NCI-H774 (cell line): ENCODE measurements around the gene PVR.
"Not testable (repeated sequence)": the region's sequence is repeated elsewhere in the genome, so short reads cannot be mapped to it uniquely, and the experiment has no call there.

Experiments used
- DNase-seq: peaks from one replicate; lab custom pipeline; 2025; lab: John Stamatoyannopoulos, UW

PVR gene

DNA sequence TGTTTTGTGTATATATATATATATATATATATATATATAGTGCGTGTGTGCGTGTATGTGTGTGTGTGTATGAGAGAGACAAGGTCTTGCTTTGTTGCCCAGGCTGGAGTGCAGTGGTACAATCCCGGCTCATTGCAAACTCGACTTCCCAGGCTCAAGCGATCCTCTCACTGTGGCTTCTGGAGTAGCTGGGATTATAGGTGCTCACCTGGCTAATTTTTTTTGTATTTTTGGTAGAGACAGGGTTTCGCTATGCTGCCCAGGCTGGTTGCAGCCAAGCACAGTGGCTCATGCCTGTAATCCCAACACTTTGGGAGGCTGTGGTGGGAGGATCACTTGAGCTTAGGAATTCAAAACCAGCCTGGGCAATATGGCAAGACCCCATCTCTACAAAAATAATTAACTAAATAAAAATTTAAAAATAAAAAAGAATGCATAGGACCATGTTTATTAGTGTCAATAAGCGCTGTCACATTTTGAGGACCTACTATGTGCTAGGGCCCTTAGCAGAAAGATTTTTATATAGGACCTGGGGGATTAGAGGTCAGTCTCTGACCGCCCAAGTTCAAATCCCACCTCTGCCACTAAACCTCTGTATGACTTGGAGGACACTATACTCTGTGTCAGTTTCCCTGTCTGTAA lies 1.8 kb downstream of the PVR start:
- DNase-seq, result no peak

DNA sequence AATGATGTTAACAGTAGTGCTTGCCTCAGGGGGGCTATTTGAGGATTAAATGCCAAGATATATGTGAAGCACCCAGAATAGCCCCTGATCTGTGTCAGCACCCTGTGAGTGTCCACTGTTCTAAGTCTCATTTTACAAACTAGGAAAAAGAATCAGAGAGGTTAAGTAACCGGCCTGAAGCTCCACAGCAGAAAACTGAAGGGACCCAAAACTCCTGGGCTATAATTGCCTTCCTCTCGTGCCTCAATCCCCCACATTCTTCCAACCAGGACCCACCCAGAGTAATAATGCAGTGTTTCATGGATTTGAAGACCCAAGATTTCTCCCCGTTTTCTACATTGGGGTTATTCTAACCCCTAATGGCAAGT lies 2.3 kb downstream of the PVR start:
- DNase-seq, result no peak

DNA sequence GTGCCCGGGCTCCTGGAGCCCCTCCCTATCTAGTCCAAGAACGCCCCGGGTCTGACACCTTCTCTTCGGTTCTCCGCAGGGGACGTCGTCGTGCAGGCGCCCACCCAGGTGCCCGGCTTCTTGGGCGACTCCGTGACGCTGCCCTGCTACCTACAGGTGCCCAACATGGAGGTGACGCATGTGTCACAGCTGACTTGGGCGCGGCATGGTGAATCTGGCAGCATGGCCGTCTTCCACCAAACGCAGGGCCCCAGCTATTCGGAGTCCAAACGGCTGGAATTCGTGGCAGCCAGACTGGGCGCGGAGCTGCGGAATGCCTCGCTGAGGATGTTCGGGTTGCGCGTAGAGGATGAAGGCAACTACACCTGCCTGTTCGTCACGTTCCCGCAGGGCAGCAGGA lies 3.4 kb downstream of the PVR start:
- no peak for DNase-seq

DNA sequence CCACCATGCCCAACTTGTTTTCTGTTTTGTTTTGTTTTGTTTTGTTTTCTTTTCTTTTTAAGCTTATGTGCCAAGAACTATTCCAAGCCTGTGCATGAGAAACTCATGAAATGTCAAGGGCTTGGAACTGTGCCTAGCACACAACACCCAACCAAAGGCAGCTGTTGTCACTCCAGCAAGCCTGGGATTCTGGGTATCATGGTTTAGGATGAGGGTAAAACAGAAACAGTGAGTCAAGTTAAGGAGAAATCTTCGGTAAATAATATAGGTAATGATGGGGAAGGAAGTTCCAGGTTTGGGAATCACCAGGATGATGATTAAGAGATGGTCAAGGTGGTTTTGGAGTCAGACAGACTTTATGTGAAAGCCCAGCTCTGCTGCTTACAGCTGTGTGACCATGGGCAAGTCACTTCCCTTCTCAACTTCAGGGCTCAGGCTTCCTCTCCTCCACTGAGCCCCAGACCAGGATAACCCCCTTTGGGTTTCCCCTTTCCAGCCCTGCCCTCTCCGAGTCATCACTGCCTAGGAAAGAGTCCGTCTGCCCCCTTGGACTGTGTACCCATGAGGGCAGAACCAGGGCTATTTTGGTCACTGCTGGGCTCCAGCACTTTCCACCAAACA lies 5.0 kb downstream of the PVR start:
- DNase-seq, result no peak

DNA sequence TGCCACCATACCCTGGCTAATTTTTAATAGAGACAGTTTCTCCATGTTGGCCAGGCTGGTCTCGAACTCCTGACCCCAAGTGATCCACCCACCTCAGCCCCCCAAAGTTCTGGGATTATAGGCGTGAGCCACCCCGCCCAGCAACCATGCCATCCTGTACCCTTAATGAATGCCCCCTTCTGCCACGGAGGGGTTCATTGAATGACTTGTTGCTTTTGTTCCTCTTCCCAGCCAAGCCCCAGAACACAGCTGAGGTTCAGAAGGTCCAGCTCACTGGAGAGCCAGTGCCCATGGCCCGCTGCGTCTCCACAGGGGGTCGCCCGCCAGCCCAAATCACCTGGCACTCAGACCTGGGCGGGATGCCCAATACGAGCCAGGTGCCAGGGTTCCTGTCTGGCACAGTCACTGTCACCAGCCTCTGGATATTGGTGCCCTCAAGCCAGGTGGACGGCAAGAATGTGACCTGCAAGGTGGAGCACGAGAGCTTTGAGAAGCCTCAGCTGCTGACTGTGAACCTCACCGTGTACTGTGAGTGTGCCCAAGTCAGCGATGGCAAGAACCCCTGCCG lies 6.0 kb downstream of the PVR start:
- DNase-seq, result no peak

DNA sequence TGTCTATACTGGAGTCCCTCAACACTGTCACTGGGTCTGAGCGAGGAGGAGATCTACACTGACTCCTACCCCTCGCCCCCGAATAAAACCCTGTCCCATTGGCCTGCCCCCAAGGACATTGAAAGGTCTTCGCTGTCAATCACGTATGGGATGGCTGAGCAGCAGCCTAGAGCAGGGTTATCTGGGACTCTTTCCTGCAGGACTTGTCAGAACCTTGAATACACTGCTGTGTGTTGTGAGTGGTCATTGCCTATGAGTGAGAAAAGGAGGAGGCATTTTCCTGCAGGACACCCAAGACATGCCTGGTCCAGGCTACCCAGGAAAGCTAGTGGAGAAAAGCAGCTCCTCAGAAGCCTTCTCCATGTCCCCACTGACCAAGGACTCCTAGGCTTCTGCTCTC lies 9.6 kb downstream of the PVR start:
- DNase-seq, result no peak

DNA sequence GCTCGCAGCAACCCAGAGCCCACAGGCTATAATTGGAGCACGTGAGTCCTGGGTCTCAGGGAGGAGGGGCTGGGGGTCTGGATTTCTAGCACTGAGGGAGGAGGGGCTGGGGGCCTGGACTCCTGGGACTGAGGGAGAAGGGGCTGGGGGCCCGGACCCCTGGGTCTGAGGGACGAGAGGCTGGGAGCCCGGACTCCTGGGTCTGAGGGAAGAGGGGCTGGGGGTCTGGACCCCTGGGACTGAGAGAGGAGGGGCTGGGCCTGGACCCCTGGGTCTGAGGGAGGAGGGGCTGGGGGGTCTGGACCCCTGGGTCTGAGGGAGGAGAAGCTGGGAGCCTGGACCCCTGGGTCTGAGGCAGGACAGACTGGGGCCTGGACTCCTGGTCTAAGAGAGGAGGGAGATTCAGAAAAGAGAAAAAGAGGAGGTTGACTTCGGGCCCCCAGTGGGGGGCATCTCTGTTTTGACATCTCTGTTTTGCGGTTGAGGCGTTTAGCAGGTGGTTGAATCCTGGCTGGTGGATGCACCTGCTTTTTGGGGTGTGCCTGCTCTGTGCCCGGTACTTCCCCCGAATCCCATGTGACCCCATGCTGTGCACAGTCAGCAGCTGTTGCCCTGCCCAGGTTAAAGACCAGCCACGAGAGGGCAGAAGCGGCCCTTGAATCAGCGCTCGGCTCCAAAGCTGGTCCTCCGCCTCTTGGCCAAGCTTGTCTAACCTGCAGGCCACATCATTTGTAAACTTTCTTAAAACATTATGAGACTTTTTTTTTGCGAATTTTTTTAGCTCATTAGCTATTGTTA lies 10.5 kb downstream of the PVR start:
- no peak for DNase-seq

DNA sequence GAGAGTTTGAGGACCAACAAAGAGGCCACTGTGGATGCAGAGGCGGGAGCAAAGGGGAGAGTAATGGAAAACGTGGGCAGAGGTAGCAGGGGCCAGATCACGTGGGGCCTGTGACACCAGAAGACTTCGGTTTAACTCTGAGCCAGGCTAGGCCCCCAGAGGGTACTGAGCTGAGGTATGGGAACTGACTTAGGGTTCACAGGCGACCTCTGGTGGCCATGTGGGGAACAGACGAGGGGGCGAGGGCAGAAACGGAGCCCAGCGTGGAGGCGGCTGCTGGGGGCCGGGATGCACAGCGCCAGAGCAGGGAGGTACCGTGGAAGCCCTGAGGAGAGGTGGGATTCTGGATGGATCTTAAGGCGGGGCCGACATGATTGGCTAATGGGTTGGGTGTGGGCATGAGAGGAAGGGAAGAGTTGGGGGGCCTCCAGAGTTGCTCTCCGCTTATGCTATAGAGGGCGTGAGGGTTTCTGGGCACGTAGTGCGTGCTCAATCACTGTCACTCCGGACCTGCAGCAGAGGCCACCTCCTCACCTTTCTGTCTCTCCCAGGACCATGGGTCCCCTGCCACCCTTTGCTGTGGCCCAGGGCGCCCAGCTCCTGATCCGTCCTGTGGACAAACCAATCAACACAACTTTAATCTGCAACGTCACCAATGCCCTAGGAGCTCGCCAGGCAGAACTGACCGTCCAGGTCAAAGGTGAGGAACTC lies 13.7 kb downstream of the PVR start:
- DNase-seq, result peak; percentile 10

DNA sequence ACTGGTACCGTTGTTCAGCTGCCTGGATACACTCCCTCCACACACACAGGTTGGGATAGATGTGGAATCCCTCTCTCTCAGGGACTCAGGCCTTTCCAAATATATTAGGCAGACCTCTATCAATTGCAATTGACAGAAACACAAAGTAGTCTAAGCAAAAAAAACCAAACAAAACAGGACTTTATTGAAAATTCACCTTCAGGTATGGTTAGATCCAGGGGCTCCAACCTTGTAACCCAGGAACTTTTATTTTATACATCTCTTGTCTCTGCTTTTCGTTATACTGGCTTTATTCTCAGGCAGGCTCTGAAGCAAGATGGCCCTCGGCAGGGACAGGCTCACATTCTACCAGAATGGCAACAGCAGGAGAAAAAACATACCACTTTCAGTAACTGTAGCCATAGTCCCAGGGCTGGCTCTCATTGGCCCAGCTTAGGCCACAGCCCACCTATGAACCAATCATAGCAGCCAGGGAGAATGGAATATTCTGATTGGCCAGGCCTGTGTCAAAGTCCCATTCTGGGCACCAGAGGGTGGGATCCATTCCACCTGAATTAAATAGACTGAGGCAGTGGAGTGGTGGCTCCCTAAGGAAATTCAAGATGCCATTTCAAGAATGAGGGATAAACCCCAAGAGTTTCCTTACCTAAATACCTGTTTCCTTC lies 14.5 kb downstream of the PVR start:
- DNase-seq, result no peak

DNA sequence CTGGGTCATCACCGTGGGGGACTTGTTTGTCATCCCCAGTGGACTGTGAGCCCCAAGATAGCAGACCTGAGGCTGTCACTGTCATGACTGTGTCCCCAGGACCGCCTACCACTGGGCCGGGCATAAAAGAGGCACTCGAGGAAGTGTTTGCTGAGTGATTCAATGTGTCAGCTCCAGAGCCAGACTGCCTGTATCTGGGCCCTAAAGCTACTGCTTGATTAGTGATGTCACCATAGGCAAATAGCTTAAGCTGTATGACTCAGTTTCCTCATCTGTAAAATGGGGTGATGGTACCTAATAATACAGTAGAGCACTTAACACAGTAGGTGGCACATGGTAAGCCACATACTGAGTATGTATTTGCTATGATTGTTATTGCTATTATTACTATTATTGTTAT lies 16.4 kb downstream of the PVR start:
- no peak for DNase-seq

DNA sequence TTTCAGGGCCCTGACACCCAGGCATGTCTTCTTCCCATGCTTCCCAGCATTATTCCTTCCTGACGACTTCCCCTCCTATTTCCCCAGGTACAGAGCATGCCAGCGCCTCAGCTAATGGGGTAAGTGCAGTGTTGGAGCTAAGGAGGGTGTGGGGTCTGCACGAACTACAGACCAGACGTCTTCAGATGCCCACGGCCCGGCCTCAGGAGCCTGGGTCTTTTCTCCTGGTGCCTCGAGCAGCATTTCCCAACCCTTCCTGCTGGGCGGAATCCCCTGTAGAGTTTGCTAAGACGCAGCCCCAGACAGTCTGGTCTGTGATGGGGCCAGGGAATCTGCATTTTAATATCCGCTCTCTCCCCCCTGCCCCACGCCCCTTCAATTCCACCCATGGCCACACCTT lies 17.5 kb downstream of the PVR start:
- no peak for DNase-seq

DNA sequence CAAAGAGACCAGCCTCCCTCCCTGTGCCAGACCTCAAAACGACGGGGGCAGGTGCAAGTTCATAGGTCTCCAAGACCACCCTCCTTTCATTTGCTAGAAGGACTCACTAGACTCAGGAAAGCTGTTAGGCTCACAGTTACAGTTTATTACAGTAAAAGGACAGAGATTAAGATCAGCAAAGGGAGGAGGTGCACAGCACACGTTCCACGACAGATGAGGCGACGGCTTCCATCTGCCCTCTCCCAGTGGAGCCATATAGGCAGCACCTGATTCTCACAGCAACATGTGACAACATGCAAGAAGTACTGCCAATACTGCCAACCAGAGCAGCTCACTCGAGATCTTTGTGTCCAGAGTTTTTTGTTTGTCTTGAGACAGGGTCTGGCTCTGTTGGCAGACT lies 18.2 kb downstream of the PVR start:
- no peak for DNase-seq

DNA sequence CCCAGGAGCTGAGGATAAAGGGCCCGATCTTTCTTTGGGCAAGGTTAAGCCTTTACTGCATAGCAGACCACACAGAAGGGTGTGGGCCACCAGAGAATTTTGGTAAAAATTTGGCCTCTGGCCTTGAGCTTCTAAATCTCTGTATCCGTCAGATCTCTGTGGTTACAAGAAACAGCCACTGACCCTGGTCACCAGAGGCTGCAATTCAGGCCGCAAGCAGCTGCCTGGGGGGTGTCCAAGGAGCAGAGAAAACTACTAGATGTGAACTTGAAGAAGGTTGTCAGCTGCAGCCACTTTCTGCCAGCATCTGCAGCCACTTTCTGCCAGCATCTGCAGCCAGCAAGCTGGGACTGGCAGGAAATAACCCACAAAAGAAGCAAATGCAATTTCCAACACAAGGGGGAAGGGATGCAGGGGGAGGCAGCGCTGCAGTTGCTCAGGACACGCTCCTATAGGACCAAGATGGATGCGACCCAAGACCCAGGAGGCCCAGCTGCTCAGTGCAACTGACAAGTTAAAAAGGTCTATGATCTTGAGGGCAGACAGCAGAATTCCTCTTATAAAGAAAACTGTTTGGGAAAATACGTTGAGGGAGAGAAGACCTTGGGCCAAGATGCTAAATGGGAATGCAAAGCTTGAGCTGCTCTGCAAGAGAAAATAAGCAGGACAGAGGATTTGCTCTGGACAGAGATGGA lies 19.1 kb downstream of the PVR start:
- no peak for DNase-seq

DNA sequence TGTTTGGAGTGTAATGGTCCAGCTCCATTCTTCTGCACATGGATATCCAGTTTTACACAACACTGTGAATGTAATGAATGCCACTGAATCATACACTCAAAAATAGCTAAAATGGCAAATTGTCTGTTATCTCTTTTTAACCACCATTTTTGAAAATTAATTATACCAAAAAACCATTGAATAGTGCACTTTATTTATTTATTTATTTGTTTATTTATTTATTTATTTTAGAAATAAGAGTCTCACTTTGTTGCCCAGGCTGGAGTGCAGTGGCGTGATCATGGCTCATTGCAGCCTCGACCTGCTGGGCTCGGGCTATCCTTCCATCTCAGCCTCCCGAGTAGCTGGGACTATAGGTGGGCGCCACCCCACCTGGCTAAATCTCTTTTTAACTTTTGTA lies 20.3 kb downstream of the PVR start:
- DNase-seq, result no peak

DNA sequence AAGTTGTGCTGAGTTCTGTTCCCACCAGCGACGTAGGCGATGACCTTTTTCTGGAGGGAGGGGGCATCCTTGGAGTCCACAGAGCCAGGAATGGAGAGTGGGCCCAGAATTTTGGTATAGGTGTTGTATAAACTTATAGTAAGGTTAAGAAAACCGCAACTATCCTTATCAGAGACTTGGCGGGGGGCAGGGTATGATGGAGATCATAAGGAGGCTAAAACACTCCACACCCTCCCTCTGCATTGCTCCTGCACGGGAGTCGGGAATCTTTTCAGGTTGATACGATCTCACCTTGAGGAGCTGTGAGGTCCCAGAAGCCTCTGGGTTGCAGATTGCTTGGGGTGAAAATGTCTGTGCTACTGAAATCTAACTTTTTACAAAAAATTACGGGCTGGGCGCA lies 21.3 kb downstream of the PVR start:
- no peak for DNase-seq

DNA sequence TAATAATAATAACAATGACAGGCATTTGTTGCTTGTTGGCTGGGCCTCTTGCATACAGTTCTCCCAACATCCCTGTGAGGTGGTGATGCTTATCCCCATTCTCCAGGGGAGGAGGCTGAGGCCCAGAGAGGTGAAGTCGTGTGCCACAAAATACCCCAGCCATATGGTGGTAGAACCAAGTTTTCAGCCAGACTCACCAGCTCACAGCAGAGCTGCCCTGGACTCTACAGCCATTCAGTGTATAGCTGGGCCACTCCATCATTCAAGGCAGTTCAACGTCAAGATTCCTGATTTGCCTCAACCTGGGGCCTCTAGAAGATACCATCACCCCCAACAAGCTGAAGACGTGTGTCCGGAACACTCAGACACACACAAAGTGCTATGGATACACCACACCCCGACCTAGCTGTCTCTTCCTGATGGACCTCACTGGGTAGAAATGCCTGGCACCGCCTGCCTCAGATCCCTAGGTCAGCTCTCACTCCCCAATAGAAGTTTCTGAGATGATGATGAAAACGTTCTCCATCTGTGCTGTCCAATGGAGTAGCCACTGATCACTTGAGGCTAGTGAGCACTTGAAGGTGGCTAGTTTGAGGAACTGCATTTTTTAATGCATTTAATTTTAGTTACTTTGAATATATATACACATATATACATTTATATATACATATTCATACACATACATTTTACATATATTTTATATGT lies 23.3 kb downstream of the PVR start:
- DNase-seq, result no peak

DNA sequence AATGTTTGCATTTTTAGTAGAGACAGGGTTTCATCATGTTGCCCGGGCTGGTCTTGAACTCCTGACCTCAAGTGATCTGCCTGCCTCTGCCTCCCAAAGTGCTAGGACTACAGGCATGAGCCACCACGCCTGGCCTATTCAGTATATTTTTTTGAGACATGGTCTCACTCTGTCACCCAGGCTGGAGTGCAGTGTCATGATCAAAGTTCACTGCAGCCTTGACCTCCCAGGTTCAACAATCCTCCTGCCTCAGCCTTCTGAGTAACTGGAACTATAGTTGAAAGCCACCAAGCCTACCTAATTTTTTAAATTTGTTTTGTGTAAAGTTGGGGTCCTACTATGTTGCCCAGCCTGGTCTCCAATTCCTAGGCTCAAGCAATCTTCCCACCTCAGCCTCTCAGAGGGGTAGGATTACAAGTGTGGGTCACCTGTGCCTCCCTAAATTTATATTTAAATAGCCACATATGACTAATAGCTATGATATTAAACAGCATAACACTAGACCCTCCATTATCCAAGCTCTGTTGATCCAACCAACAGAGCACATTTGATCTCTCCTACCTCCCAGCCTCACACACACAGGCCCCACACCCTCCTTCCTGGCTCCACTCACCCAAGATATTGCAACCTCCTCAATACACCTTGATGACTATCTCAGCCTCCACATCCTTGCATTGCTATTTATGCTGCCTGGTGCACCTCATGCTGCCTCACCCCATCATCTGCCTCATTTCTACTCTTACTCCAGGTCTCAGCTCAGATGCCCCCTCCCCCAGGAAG lies 25.5 kb downstream of the PVR start:
- no peak for DNase-seq

DNA sequence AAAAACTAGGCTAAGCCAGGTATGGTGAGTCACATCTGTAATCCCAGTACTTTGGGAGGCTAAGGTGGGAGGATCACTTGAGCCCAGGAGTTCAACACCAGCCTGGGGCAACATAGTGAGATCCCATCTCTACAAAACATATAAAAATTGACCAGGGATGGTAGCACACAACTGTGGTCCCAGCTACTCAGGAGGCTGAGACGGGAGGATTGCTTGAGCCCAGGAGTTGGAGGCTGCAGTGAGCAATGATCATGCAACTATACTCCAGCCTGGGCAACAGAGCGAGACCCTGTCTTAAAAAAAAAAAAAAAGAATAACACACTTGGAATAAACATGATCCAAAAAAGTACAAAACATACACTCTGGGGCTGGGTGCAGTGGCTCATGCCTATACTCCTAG lies 26.3 kb downstream of the PVR start:
- not testable (repeated sequence) for DNase-seq

DNA sequence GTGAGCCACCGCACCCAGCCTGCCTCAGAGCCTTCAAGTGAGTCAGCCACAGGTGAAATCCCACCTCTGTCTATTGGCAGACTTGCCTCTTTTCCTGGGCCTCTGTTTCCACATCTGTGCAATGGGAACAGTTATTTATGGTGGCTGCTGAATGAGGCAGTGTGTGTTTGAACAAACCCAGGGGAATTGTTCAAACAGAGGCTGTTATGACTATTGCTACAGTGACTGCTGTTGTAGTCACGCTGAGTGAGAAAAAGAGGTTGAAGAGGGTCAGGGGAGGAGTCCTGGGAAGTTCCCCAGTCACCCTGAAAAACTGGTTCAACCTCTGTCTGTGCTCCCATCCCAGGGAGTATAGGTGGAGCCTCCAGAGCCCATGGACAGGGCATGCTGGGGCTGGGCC lies 27.7 kb downstream of the PVR start, which contains the start of gene CEACAM19:
Gene CEACAM19, plus strand, starts transcription at position 83 of the 400 bp plus-strand sequence. CDS start 450 bp downstream, outside the sequence.
- DNase-seq, result no peak

DNA sequence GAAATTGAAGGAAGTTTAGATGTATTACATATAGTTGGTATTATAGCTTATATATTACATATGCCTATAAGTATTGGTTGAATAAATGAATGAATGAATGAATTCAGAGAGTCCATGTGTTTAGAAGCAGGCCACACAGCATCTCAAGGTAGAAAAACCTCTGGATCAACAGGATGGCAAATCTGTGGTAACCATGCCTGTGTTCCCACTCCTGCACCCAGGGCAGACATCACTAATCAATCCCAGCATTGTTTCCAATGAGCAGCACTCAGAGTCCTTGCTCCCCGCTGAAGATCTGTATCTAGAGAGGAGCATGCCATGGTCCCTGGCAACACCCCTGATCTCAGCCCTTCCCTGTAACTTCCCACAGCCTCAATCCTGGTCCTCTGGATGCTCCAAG lies 28.5 kb downstream of the PVR start:
- no peak for DNase-seq
